ENCODE results near the gene SSBP3.

Gene SSBP3

DNA sequence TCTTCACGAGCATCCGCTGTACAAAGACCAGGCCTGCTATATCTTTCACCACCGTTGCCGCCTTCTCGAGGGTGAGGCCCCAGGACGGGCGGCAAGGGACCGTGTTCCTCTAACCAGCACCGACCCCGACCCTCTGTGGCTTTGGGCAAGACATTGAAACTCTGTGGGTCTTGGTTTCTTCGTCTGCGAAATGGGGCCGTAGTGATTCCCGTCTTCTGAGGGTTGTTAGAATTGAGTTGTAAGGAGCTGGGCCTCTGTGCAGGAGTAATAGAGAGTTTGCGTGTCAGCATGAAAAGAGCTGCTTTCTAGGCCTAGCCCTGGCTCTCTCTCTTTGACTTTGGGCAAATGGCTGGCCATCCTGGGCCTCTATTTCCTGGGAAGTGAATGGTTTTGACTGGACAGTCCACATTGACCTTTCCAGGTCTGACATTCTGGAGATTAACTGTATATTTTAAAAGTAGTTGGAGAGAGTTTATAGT, 205.6 kb downstream of the SSBP3 start:
- Mint-ChIP-seq H3K27ac (peak overlapping the region; percentile 82), H3K36me3 (ENCODE audit: low read depth) (peaks cover 44% of the 10 kb centered on the region), H3K27me3 (no peaks in the 10 kb centered on the region), H3K9me3 (no peaks in the 10 kb centered on the region), H3K4me3 (peak overlapping the region; percentile 90), H3K4me1 (ENCODE audit: low read depth) (peaks cover 25% of the 10 kb centered on the region)
- intact Hi-C loops (cut with micrococcal nuclease) = loop anchor here (5.0 kb wide), 1 partner anchor 148 kb away; the partner anchor contains the start of genes TCEANC2 and TMEM59

DNA sequence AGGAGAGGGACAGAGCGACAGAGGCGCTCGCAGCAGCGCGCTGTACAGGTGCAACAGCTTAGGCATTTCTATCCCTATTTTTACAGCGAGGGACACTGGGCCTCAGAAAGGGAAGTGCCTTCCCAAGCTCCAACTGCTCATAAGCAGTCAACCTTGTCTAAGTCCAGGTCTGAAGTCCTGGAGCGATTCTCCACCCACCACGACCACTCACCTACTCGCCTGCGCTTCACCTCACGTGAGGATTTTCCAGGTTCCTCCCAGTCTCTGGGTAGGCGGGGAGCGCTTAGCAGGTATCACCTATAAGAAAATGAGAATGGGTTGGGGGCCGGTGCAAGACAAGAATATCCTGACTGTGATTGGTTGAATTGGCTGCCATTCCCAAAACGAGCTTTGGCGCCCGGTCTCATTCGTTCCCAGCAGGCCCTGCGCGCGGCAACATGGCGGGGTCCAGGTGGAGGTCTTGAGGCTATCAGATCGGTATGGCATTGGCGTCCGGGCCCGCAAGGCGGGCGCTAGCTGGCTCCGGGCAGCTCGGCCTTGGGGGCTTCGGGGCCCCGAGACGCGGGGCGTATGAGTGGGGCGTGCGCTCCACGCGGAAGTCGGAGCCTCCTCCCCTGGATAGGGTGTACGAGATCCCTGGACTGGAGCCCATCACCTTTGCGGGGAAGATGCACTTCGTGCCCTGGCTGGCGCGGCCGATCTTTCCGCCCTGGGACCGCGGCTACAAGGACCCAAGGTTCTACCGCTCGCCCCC, 206.3 kb downstream of the SSBP3 start, which contains the start of the genes CYB5RL and MRPL37:
TSS of gene CYB5RL (minus strand) at position 266 of the 754 bp plus-strand sequence. CDS start 4,414 bp downstream, outside the sequence.
TSS of gene MRPL37 (plus strand) at position 403 of the 754 bp plus-strand sequence. CDS start at position 480, 77 bp downstream.
- H3K27ac Mint-ChIP-seq = peak within 1 kb of the TSS; percentile 82
- H3K4me3 Mint-ChIP-seq = peak within 1 kb of the TSS; percentile 90
- H3K9me3 Mint-ChIP-seq = no peaks in the 10 kb centered on the region
- no peaks in the 10 kb centered on the region for H3K27me3 Mint-ChIP-seq
- H3K36me3 Mint-ChIP-seq (ENCODE audit: low read depth) = peaks cover 43% of the 10 kb centered on the region
- peaks cover 25% of the 10 kb centered on the region for H3K4me1 Mint-ChIP-seq (ENCODE audit: low read depth)
- intact Hi-C loops (cut with micrococcal nuclease) = loop anchor here (5.0 kb wide), 1 partner anchor 148 kb away; the partner anchor contains the start of genes TCEANC2 and TMEM59

DNA sequence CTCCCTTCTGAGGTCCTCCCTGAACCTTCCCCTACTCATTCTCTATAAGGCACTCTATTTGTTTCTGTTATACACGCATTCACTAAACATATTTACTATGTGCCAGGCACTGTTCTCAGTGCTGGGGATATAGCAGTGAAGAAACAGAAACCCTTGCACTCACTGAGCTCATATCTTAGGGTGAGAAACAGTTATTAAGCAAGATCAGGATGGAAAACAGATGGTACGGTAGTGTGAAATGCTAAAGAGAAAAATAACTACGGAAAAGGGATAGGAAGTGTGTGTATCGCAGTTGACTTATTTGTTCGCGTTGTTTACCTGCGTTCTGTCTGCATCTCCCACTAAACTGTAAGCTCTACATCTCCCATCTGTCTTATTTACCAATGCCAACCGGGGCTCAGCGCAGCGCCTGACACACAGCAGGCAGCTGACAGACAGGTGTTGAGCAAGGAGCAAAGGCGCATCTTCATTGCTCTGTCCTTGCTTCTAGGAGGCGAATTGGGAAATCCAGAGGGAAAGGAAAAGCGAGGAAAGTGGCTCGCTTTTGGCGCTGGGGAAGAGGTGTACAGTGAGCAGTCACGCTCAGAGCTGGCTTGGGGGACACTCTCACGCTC, 206.9 kb downstream of the SSBP3 start:
- H3K4me1 Mint-ChIP-seq (ENCODE audit: low read depth) = peaks cover 25% of the 10 kb centered on the region
- H3K36me3 Mint-ChIP-seq (ENCODE audit: low read depth) = peaks cover 40% of the 10 kb centered on the region
- H3K9me3 Mint-ChIP-seq = no peaks in the 10 kb centered on the region
- H3K4me3 Mint-ChIP-seq = peak overlapping the region; percentile 90
- H3K27me3 Mint-ChIP-seq = no peaks in the 10 kb centered on the region
- intact Hi-C loops (cut with micrococcal nuclease) = no loop called here
- H3K27ac Mint-ChIP-seq = peak overlapping the region; percentile 82

DNA sequence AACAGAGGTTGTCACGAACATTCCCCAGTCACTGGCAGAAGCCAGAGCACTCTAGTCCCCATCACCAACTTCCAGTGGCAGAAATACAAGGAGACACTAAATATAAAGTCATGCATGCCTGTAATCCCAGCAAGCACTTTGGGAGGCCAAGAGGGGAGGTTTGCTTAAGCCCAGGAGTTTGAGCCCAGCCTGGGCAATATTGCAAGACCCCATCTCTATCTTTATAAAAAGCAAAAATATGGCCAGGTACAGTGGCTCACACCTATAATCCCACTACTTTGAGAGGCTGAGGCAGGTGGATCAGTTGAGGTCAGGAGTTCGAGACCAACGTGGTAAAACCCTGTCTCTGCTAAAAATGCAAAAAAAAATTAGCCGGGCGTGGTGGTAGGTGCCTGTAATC, 212.7 kb downstream of the SSBP3 start:
- Mint-ChIP-seq H3K27ac (no peak overlapping the region), H3K27me3 (no peaks in the 10 kb centered on the region), H3K4me3 (no peak overlapping the region), H3K36me3 (ENCODE audit: low read depth) (peaks cover 53% of the 10 kb centered on the region), H3K4me1 (ENCODE audit: low read depth) (no peaks in the 10 kb centered on the region), H3K9me3 (no peaks in the 10 kb centered on the region)
- intact Hi-C loops (cut with micrococcal nuclease) = no loop called here

DNA sequence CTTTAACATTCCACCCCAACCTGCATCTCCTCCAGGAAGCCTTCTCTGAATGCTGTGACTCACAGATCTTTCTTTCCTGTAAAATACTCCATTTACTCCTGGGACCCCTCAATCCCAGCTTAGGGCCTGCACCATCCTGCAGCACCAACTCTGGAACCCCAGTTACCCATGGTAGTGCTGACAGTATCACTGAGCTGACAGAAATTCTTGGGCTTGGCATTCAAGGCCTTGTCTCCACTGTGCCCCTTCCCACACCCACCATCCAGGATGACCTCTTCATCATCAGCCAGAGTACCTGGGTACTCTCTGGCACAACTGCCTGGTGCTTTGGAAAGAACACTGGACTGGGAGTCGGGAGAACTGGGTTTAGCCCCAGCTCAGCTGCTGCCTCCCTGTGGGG, 214.7 kb downstream of the SSBP3 start:
- Mint-ChIP-seq H3K9me3 (no peaks in the 10 kb centered on the region), H3K27ac (no peak overlapping the region), H3K4me1 (ENCODE audit: low read depth) (no peaks in the 10 kb centered on the region), H3K36me3 (ENCODE audit: low read depth) (peaks cover 64% of the 10 kb centered on the region), H3K27me3 (no peaks in the 10 kb centered on the region), H3K4me3 (no peak overlapping the region)
- intact Hi-C loops (cut with micrococcal nuclease) = no loop called here

DNA sequence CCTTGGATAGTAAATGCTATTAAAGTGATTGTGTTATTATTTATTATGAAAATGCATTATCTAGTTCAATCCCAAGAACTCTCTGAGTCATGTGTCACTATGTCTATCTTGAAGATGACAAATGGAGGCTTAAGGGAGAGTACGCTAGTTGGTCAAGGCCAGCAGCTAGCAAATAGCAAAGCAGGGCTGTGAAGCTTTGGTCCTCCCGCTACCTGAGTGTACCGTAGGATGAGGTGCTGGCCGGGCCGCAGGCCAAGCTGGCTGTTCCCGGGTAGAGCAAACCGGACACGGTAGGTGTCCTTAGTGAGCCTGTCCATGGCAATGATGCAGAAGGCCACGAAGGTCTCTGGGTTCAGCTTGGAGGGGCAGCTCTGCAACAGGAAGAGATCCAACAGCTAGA, 215.7 kb downstream of the SSBP3 start:
- Mint-ChIP-seq H3K27me3 (no peaks in the 10 kb centered on the region), H3K27ac (no peak overlapping the region), H3K36me3 (ENCODE audit: low read depth) (peaks cover 71% of the 10 kb centered on the region), H3K4me3 (no peak overlapping the region), H3K4me1 (ENCODE audit: low read depth) (no peaks in the 10 kb centered on the region), H3K9me3 (no peaks in the 10 kb centered on the region)
- intact Hi-C loops (cut with micrococcal nuclease) = no loop called here

DNA sequence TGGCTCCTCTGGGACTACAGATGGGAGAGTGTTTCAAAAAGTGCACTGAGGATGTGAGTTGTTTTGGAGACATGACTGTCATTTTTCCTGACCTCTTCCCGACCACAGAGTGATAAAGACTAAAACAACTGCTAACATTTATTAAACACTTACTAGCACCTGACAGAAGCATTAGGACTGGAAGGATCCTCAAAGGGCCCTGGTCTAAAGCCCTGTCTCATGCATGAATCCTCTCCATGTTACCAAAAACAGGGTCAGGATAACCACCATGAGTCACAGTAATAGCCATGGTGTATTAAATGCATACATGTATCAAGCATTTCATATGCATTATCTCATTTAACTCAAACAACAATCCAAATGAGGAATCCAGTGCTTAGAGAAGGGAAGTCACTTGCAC, 217.9 kb downstream of the SSBP3 start:
- Mint-ChIP-seq H3K27me3 (no peaks in the 10 kb centered on the region), H3K9me3 (no peaks in the 10 kb centered on the region), H3K36me3 (ENCODE audit: low read depth) (peaks cover 62% of the 10 kb centered on the region), H3K4me3 (no peak overlapping the region), H3K4me1 (ENCODE audit: low read depth) (no peaks in the 10 kb centered on the region), H3K27ac (no peak overlapping the region)
- intact Hi-C loops (cut with micrococcal nuclease) = no loop called here

DNA sequence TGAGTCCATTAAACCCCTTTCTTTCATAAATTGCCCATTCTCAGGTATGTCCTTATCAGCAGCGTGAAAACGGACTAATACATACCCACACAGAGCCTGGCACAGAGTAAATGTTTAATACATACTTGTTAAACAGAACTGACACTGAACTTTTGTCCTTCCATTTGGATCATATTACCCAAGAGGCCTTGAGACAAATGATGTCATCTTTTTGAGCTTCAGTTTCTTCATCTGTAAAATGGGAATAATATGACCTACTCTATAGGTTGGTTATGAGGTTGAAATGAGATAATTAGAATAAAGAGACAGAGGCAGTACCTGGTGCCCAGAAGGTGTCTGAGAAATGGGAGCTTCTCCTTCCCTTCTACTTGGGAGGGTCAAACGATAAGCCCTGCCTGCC, 220.1 kb downstream of the SSBP3 start:
- Mint-ChIP-seq H3K27ac (no peak overlapping the region), H3K4me1 (ENCODE audit: low read depth) (no peaks in the 10 kb centered on the region), H3K4me3 (no peak overlapping the region), H3K27me3 (no peaks in the 10 kb centered on the region), H3K36me3 (ENCODE audit: low read depth) (peaks cover 49% of the 10 kb centered on the region), H3K9me3 (no peaks in the 10 kb centered on the region)
- intact Hi-C loops (cut with micrococcal nuclease) = no loop called here

DNA sequence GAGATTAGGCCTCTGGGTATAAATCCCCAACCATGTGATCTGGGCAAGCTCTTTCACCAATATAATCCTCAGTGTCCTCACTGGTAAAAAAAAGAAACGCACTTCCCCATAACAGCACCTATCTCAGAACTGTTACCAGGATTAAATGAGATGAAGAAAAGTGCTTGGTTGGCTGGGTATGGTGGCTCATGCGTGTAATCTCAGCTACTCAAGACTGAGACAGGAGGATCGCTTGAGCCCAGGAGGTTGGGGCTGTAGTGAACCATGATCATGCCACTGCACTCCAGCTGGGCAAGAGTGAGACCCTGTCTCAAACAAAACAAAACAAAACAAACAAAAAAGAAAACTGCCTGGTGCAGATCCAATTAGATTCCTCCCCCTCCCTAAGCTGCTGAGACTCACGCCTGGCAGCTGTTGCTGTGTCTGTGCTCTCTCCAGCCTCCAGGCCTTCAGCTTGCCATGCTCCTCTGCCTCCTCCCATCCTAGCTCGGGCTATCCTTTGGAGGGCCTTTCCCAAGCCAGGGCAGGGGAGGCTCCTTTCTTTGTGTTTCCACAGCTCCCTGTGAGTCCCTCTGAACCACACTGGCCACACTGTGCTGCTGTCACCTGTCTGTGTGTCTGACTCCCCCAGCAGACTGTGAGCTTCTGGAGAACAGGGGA, 225.4 kb downstream of the SSBP3 start:
- intact Hi-C loops (cut with micrococcal nuclease) = no loop called here
- H3K36me3 Mint-ChIP-seq (ENCODE audit: low read depth) = peaks cover 31% of the 10 kb centered on the region
- H3K4me3 Mint-ChIP-seq = no peak overlapping the region
- no peak overlapping the region for H3K27ac Mint-ChIP-seq
- H3K9me3 Mint-ChIP-seq = no peaks in the 10 kb centered on the region
- H3K27me3 Mint-ChIP-seq = no peaks in the 10 kb centered on the region
- H3K4me1 Mint-ChIP-seq (ENCODE audit: low read depth) = no peaks in the 10 kb centered on the region

DNA sequence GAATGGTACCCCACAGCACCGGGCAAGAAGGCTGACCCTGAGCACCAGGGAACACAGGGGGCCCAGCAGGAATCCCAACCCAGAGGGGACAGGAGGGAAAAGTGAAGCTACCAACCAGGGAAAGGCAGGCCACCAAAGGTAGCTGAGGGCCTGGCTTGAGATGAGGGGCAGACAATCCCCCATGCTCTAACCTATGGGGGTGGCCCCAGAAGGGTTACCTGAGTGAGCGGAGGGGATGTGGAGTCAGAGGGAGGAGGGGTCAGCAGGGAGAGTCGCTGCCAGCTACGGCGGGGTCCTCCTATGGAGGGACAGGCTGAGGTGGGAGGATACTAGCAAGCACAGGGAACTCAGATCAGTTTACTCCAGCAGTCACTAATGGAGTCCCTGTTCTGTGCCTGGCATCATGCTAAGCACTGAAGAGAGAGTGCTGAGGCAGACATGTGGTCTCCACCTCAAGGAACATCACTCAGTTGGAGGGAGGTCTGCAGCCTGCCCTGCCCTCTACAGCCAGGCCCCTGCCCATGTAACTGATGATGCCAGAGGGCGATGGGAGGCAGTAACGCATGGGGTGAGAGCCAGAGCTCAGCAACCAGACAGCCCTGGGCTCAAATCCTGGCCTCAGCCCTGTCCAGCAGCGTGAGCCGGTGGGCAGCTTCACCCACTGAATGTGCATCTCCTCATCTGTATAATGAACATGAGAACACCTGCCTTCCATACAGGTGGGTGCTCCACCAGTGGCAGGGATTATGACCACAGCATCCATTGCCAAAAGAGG, 227.7 kb downstream of the SSBP3 start:
- Mint-ChIP-seq H3K27ac (no peak overlapping the region), H3K4me1 (ENCODE audit: low read depth) (no peaks in the 10 kb centered on the region), H3K9me3 (no peaks in the 10 kb centered on the region), H3K36me3 (ENCODE audit: low read depth) (peaks cover 21% of the 10 kb centered on the region), H3K4me3 (no peak overlapping the region), H3K27me3 (no peaks in the 10 kb centered on the region)
- intact Hi-C loops (cut with micrococcal nuclease) = no loop called here

DNA sequence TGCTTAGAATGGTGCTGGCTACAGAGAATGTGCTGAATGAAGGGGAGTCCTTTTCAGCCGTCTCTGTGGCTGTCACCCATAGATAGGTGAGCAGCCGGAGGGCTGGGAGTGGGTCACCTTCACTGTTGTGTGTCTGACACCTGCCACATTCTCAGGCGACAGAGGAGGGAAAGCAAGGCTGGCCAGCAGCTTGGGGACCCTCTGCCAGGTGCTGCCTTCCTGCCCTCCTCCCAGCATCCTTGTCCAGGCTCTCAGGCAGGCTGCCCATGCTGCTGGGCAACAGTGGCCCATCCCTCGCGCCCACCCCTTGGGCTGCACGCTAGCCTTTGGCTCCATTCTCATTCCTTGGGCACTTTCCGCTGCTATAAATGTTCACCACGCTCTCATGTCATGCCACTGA, 228.5 kb downstream of the SSBP3 start:
- H3K4me1 Mint-ChIP-seq (ENCODE audit: low read depth) = no peaks in the 10 kb centered on the region
- H3K9me3 Mint-ChIP-seq = no peaks in the 10 kb centered on the region
- no peak overlapping the region for H3K4me3 Mint-ChIP-seq
- intact Hi-C loops (cut with micrococcal nuclease) = no loop called here
- H3K27me3 Mint-ChIP-seq = no peaks in the 10 kb centered on the region
- H3K36me3 Mint-ChIP-seq (ENCODE audit: low read depth) = peaks cover 21% of the 10 kb centered on the region
- H3K27ac Mint-ChIP-seq = no peak overlapping the region

DNA sequence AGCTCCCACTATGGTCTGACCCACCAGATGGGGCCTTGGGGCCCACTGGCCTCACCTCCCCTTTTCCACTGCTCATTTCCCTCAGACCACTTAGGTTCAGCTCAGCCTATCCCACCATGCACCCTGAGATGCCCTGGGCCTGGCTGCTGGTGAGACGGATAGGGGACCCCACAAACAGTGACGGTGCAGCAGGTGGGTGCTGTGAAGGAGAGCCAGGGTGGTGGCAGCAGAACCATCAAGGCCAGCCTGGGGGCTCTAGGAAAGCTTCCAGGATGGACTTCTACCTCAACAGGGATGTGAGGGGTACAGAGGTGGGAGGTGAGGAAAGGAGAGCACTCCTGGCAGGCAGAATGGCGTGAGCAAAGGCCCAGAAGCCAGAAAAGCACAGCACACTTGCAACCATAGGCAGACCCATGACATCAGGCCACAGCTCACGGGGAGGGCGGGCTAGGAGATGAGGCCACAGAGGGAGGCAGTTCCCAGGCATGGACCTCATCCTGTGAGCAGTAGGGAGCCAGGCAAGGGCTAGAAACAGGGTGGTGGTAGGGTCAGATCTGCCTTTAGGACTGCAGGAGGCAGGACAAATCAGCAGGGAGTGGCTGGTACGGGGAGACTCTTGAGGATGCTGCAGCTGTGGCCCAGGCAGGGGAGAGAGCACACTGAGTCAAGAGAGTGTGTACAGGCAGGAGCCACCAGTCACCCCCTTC, 229.4 kb downstream of the SSBP3 start:
- H3K9me3 Mint-ChIP-seq = no peaks in the 10 kb centered on the region
- peaks cover under 1% of the 10 kb centered on the region for H3K4me1 Mint-ChIP-seq (ENCODE audit: low read depth)
- intact Hi-C loops (cut with micrococcal nuclease) = no loop called here
- peaks cover 21% of the 10 kb centered on the region for H3K36me3 Mint-ChIP-seq (ENCODE audit: low read depth)
- H3K27me3 Mint-ChIP-seq = no peaks in the 10 kb centered on the region
- no peak overlapping the region for H3K4me3 Mint-ChIP-seq
- H3K27ac Mint-ChIP-seq = no peak overlapping the region

Measured in dendritic cell treated with granulocyte-macrophage colony-stimulating factor and Interleukin-4, amounts not matched to agents 40 ng/mL and 50 ng/mL, for 4 days (primary cell).